NCI-H146 treated with DMSO at 0.1 percent for 48 hours (cell line): ENCODE data around the gene PLEKHA5.
"Not testable (repeated sequence)": the region's sequence is repeated elsewhere in the genome, so short reads cannot be mapped to it uniquely, and the experiment has no call there.

ENCODE experiments used
- DNase-seq: peaks from one replicate; lab custom pipeline; 2025; ENCODE audit not compliant: unreplicated experiment; lab: John Stamatoyannopoulos, UW

Gene PLEKHA5

GRCh38 chr12:19166387-19166786, 36.9 kb downstream of the PLEKHA5 start:
- no peak for DNase-seq

- no peak for DNase-seq
Measured at GRCh38 chr12:19166956-19167355, 37.4 kb downstream of the PLEKHA5 start.

GRCh38 chr12:19167708-19168107, 38.2 kb downstream of the PLEKHA5 start:
- DNase-seq = no peak

- DNase-seq = no peak
Measured at GRCh38 chr12:19168644-19169043, 39.1 kb downstream of the PLEKHA5 start.

GRCh38 chr12:19169222-19169621, 39.7 kb downstream of the PLEKHA5 start:
- DNase-seq = no peak

- DNase-seq = not testable (repeated sequence)
Measured at GRCh38 chr12:19170286-19170685, 40.8 kb downstream of the PLEKHA5 start.

GRCh38 chr12:19171731-19172130, 42.2 kb downstream of the PLEKHA5 start:
- no peak for DNase-seq

- DNase-seq = no peak
Measured at GRCh38 chr12:19177754-19178153, 48.2 kb downstream of the PLEKHA5 start.

- DNase-seq = no peak
Measured at GRCh38 chr12:19179986-19180385, 50.5 kb downstream of the PLEKHA5 start.

- DNase-seq = no peak
Measured at GRCh38 chr12:19181666-19182426, 52.3 kb downstream of the PLEKHA5 start.

- no peak for DNase-seq
Measured at GRCh38 chr12:19183121-19183838, 53.7 kb downstream of the PLEKHA5 start.

- DNase-seq = no peak
Measured at GRCh38 chr12:19185262-19185929, 55.9 kb downstream of the PLEKHA5 start.

- peak; percentile 35 for DNase-seq
Measured at GRCh38 chr12:19186722-19187661, 57.5 kb downstream of the PLEKHA5 start.

- DNase-seq = no peak
Measured at GRCh38 chr12:19189522-19189921, 60.0 kb downstream of the PLEKHA5 start.

GRCh38 chr12:19190292-19191031, 60.9 kb downstream of the PLEKHA5 start:
- no peak for DNase-seq

GRCh38 chr12:19191089-19191488, 61.6 kb downstream of the PLEKHA5 start:
- DNase-seq = no peak

GRCh38 chr12:19191563-19191962, 62.0 kb downstream of the PLEKHA5 start:
- DNase-seq = no peak

- DNase-seq = no peak
Measured at GRCh38 chr12:19192710-19193109, 63.2 kb downstream of the PLEKHA5 start.

- peak; percentile 24 for DNase-seq
Measured at GRCh38 chr12:19194963-19195362, 65.4 kb downstream of the PLEKHA5 start.

GRCh38 chr12:19196959-19197630, 67.6 kb downstream of the PLEKHA5 start:
- peak; percentile 80 for DNase-seq
